Activated T-cell treated with anti-CD3 and anti-CD28 coated beads for 48 hours (primary cell): ENCODE results near the gene FHL2.
"Not testable (repeated sequence)": the region's sequence is repeated elsewhere in the genome, so short reads cannot be mapped to it uniquely, and the experiment has no call there.

Source experiments
- DNase-seq: peaks from one replicate; pipeline ENCODE4 v3.0.0-alpha.2; 2020; ENCODE audit warnings: low read depth

FHL2 gene

GRCh38 chr2:105338020-105338385 is 60.8 kb downstream of the FHL2 start:
- no peak for DNase-seq

DNA sequence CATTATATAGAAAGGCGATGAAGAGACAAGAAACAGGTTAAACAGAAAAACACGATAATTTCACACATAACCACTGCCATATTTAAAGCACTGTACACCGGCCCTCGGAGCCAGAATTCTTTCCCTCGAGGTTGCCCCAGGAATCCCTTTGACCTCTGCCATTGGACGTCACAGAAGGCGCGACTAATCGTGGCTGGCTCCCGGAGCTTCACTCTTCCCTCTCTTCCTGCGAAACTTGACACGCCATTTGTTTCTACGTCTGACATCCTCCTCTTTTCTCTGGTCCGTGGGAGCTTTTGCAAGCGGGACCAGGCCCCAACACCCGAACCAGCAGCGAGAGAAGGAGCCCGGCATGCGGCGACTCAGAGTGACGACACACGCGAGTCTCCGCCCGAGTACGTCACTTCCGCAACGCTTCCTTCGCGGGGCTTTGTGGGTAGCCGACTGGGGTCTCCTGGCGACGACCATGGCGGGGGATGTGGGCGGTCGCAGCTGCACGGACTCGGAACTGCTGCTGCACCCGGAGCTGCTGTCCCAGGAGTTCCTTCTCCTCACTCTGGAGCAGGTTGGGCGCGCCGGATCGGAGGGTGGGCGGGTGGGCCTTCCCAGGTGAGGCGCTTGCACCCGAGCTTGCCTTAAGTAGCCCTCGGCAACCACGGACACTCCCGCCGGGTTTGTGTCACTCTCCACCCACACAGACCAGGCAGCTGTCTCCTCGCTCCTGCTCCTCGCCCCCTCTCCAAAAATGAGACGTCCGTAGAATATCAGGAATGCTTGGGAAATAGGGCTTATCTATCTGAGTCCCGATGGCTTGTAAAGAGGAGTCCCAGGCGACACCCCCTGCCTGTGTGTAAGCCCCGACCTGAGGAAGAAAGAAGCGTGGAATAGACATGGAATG is 61.5 kb downstream of the FHL2 start, which contains the start of gene C2orf49:
C2orf49 (plus strand) TSS at position 419 of the 898 bp plus-strand sequence; CDS start at position 467, 48 bp downstream.
- DNase-seq, result peak; percentile 87

DNA sequence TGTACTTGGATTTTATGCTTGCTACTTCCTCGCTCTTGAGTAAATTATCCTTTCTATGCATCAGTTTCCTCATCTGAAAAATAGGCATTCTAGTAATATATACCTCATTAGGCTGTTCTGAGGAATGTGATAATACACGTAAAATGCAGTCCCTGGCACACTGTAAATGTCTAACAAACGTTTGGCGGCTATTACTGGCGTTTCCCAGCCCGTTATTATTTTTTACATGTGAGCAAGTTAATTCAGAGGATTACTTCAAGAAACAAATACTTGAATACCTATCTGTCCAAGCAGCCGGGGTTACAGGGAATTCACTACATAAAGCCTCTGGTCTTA is 62.1 kb downstream of the FHL2 start:
- no peak for DNase-seq

- no peak for DNase-seq
Measured at GRCh38 chr2:105335469-105335868, 63.4 kb downstream of the FHL2 start.

- no peak for DNase-seq
Measured at GRCh38 chr2:105334211-105334610, 64.6 kb downstream of the FHL2 start.

DNA sequence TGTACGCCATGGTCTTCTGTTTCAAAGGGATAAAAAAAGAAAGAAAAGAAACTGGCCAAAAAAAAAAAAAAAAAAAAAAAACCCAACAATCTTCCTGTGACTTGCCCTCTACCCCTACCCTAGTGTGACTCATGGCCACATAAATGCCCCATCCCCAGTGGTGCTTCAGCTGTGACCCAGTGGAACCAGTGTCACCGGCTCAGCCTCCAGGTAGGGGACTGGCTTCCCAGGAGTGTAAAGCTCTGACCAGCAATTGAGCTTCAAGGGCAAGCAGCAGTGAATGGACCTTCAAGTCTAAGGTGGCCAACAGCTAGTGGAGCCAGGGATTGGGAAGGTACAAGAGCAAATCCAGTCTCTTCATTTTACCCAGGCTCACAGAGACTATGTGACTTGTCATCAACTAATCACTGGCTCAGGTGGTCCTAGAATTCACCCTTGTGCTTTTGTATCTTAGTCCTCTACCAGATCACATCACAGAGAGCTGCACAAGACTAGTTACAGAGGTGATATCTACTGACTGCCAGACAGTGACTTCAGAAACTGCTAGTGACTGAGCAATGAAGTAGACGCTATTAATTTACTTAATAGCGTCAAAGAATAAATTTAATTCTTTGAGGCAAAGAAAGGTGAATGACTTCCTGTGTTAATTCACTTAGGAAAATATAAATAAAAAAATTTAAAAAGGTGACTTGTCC is 68.0 kb downstream of the FHL2 start:
- no peak for DNase-seq

GRCh38 chr2:105329561-105330495 is 69.0 kb downstream of the FHL2 start, which contains the start of gene TGFBRAP1:
Gene TGFBRAP1 (minus strand): TSS chr2:105329735. CDS start chr2:105308301, 21,434 bp downstream.
- DNase-seq, result peak; percentile 67

GRCh38 chr2:105329197-105329554 is 69.7 kb downstream of the FHL2 start:
- no peak for DNase-seq

- peak; percentile 19 for DNase-seq
Measured at GRCh38 chr2:105328281-105329196, 70.3 kb downstream of the FHL2 start.

DNA sequence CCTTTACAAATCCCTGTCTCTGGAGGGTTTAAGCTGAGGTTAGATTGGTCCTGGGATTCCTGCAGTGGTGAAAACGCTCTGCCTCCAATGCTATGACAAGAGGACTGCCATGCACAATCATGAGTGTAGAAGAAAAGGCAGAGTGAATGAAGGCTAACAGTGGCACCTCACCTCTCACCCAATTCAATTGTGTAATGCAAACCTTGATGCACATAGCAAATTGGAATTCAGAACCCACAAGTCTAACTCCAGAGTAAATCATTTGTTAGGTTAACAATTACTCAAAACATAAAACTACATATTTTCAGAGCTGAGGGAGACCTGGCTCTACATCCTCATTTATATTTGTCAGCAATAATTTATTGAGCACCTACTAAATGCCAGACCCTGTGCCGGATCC is 71.2 kb downstream of the FHL2 start:
- no peak for DNase-seq

DNA sequence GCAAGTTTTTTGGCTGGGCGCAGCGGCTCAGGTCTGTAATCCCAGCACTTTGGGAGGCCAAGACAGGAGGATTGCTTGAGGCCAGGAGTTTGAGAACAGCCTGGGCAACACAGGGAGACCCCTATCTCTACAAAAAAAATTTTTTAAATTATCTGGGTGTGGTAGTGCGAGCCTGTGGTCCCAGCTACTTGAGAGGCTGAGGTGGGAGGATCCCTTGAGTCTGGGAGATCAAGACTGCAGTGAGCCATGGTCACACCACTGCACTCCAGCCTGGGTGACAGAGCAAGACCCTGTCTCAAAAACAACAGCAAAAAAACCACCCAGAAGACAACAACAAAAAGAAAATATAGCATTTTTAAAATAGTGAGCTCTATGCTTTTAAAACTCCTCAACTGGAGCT is 71.6 kb downstream of the FHL2 start:
- not testable (repeated sequence) for DNase-seq

DNA sequence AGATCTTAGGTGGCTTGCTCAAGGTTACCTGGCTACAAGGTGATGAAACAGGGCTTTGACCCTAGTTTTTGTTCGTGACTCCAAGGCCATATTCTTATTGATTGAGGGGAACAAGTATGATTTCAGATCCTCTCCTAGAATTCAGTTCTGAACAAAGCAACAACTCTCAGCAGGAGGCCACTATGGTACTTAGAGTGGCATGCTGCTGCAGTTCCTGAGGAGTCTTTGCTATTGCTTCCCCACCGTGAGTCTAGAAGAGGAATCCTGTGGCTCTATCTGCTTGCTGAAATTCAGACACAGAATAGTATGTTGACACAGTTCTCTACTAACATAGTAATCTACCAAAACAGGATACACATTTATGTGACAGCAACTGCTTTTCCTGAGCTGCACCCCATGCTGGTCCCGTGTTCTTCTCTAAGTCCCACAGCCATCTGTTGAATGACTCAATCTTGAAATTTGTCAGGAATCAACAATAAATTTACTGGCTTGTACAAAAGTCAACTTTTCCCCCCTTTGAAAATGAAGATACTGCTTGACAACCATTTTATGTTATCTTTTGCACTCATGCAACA is 73.4 kb downstream of the FHL2 start:
- no peak for DNase-seq

DNA sequence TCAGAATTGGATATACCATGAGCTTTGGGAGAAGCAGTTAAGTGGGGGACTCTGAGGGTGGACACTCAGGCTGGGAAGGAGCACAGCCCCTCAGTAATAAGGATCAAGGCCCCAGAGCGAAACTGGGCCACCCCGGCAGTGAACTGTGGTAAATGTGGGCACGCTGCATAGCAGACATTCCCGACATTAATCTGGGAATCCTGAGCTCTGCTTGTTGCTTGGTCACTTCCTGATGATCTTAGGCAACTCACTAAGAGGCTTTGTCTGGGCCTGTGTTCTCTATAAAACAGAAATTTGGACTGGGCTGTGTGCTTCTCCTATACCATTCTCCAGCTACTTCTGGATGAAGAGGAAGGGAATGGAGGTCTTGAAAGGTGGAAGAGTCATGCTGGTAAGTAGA is 74.1 kb downstream of the FHL2 start:
- DNase-seq, result no peak

- no peak for DNase-seq
Measured at GRCh38 chr2:105324101-105324500, 74.8 kb downstream of the FHL2 start.

DNA sequence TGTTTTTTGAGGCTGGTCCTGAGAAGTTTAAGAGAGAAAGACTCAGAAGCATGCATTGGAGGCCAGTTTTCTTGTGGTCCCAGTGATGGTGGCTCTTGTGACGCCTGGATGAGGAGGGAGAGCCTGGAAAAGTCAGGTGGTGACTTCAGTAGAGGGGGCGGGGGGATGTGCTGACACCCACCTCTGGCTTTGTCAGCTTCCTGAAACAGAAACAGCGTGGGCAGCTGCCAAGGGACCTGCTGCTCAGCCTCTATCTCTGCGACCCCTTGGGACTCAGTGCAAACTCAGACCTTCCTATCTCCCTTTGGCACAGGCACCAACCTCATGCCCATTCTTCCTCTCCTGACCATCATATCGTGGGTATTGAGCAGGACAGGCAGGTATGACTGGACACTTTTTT is 75.7 kb downstream of the FHL2 start:
- no peak for DNase-seq

DNA sequence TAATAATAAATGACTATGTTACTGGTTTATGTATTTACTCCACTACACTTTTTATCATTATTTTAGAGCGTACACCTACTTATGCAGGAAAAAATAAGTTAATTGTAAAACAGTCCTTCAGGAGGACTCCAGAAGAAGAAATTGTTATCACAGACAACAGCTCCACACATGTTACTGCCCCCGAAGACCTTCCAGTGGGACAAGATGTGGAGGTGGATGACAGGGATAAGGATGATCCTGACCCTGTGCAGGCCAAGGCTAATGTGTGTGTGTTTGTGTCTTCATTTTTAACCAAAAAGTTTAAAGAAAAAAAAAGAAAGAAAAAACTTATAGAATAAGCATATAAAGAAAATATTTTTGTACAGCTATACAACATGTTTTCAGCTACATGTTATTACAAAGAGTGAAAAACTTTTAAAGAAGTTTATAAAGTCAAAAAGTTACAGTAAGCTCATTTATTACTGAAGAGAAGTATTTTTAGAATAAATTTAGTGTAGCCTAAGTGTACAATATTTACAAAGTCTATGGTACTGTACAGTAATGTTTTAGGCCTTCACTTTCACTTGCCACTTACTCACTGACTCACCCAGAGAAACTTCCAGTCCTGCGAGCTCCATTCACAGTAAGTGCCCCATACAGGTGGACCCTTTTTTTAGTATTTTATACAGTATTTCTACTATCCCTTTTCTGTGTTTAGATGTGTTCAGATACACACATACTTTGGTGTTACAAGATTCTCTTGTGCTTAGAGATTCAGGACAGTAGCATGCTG is 76.8 kb downstream of the FHL2 start:
- no peak for DNase-seq

- DNase-seq, result no peak
Measured at GRCh38 chr2:105320651-105321215, 78.1 kb downstream of the FHL2 start.

DNA sequence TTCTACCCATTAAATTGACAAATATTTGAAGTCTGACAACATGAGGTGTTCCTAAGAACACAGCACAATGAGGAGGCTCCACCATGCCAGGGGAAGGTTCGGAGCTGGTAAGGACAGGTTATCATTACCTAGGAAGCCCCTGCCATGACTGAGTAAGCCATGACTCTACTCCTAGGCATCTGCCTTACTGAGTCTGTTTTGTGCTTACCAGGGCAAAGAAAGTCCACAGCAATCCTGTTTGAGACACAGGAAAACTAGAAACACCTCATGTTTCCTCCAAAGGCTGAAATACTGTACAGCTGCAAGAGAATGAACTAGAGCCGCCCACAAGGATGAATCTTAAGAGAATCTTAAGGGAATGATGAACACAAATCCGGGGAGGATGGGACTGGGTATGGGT is 80.9 kb downstream of the FHL2 start:
- DNase-seq, result no peak

DNA sequence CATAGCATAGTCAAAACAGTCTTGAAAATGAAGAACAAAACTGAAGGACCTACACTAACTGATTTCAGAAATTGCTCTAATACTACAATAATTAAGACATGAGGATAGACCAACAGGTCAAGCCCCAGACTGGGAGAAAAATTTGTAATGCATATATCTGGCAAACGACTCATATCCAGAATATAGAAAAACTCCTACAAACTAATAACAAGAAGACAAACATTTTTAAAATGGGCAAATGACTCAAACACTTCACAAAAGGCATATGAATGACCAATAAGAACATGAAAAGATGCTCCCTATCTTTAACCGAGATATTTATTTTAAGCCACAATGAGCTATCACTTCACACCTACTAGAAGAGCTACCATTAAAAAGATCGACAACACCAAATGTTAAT is 83.5 kb downstream of the FHL2 start:
- DNase-seq, result no peak

DNA sequence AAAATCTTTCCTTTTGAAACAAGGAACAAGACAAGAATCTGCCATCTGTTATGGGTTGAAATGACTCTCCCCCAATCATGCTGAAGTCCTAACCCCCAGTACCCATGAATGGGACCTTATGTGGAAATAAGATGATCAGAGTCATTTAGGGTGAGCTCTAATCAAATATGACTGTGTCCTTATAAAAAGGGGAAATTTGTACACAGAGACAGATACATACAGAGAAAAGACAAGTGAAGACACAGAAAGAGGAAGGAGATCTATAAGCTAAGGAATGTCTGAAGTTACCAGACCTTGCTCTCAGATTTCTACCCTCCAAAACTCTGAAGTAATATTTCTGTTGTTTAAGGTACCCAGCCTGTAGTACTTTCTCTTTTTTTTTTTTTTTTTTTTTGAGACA is 85.0 kb downstream of the FHL2 start:
- DNase-seq, result no peak
